Mucosa of gallbladder (tissue), 1 donor: ENCODE results near the gene CC2D1A. TPM values are rescaled to one million over a fixed set of nuclear protein-coding genes. Genes with fewer than 3 reads are reported as not detected.

Source experiments
- DNase-seq: peaks from one replicate; pipeline ENCODE4 v3.0.0-alpha.2; 2020; ENCODE audit warnings: low spot score
- total RNA-seq: library from RNA; stranded (reverse); gene quantifications from one replicate; pipeline ENCODE4 v1.2.1, GENCODE V29; 2021
- donor health status: DM: no; HTN: no; CAD: no.

The CC2D1A gene
- total RNA-seq, 1 donor from 2014 or later = 57.1 TPM

- DNase-seq = no peak
Measured at GRCh38 chr19:13980340-13980739, 74.3 kb downstream of the CC2D1A start.

Other genes with a start within 250 kb of the CC2D1A start
- 59.4 TPM for gene MRI1, start 141.7 kb upstream of the CC2D1A start, total RNA-seq
- gene C19orf53, start 131.7 kb upstream of the CC2D1A start, total RNA-seq = 91.3 TPM
- 11.2 TPM for gene ZSWIM4, start 110.8 kb upstream of the CC2D1A start, total RNA-seq
- 0.75 TPM for gene NANOS3, start 29.1 kb upstream of the CC2D1A start, total RNA-seq
- gene BRME1, start 84 bp upstream of the CC2D1A start, total RNA-seq = 2.6 TPM
- gene PODNL1, start 32.2 kb downstream of the CC2D1A start, total RNA-seq = 3.2 TPM
- 33.7 TPM for gene DCAF15, start 46.3 kb downstream of the CC2D1A start, total RNA-seq
- gene RFX1, start 100.1 kb downstream of the CC2D1A start, total RNA-seq = 25.0 TPM
- not detected for gene RLN3, start 121.9 kb downstream of the CC2D1A start, total RNA-seq
- 5.6 TPM for gene IL27RA, start 125.6 kb downstream of the CC2D1A start, total RNA-seq
- 42.8 TPM for gene PALM3, start 155.9 kb downstream of the CC2D1A start, total RNA-seq
- 21.6 TPM for gene MISP3, start 166.6 kb downstream of the CC2D1A start, total RNA-seq
- not detected for gene C19orf67, start 179.6 kb downstream of the CC2D1A start, total RNA-seq
- 56.5 TPM for gene SAMD1, start 184.6 kb downstream of the CC2D1A start, total RNA-seq
- gene PRKACA, start 211.6 kb downstream of the CC2D1A start, total RNA-seq = 98.7 TPM
- gene ASF1B, start 230.4 kb downstream of the CC2D1A start, total RNA-seq = 1.7 TPM